Endothelial cell of umbilical vein (primary cell): ENCODE results near the gene RHOF. TPM values are rescaled to one million over a fixed set of nuclear protein-coding genes. Genes with fewer than 3 reads are reported as not detected.
A peak's percentile ranks its signal among the peaks of the same experiment; 100 is the strongest.

Experiments
- BruUV-seq: library from RNA; stranded (reverse); fragments of 400-500 nt; replicated peaks from 2 replicates; lab custom pipeline; 2021; lab: Mats Ljungman, UMichigan
- CTCF ChIA-PET: fragments of 300-600, 350-600 bp; sonication (Branson Sonifier 250); formaldehyde crosslinking; loops from one replicate; lab custom pipeline; 2021; ENCODE audit warnings: antibody characterized with exemption, inconsistent platforms; lab: Charles Lee
- POLR2A ChIA-PET: fragments of 300-600, 350-600 bp; sonication (Branson Sonifier 250); formaldehyde crosslinking; loops from one replicate; lab custom pipeline; 2021; ENCODE audit warnings: antibody characterized with exemption, inconsistent platforms; lab: Charles Lee
- DNase-seq: peaks from one replicate; pipeline ENCODE4 v3.0.0-alpha.2; 2011; ENCODE audit warnings: low read depth, low spot score
- FAIRE-seq: peaks from 2 replicates; lab custom pipeline; 2011; peaks lifted over from hg19 to GRCh38; lab: Jason Lieb, UNC
- H2AFZ ChIP-seq: 2 replicates; pipeline ENCODE4 v1.6.0; 2012; ENCODE audit warnings: low read depth, low read length, control low read depth, inconsistent platforms
- H3K27ac ChIP-seq: 2 replicates; pipeline ENCODE4 v1.5.1; 2011; ENCODE audit warnings: low read depth, mild to moderate bottlenecking, control low read depth, low read length, moderate library complexity; ENCODE audit not compliant: insufficient read depth
- H3K27me3 ChIP-seq, 2 experiments: 2 replicates each; pipeline versions ENCODE4 v1.6.0 to v1.6.1; 2011; ENCODE audit warnings: low read length in 2 of 2, mixed read lengths in 1 of 2; ENCODE audit not compliant: control insufficient read depth in 2 of 2, insufficient read depth in 2 of 2
- H3K36me3 ChIP-seq, 2 experiments: 2 replicates in 1 of 2; 3 replicates in 1 of 2; pipeline ENCODE4 v1.5.1; 2011; ENCODE audit warnings: low read length in 2 of 2, mild to moderate bottlenecking in 1 of 2, moderate library complexity in 1 of 2; ENCODE audit not compliant: control insufficient read depth in 2 of 2, insufficient read depth in 2 of 2; ENCODE audit errors: extremely low read depth in 1 of 2
- H3K4me1 ChIP-seq: 3 replicates; pipeline ENCODE4 v1.5.1; 2011; ENCODE audit warnings: mild to moderate bottlenecking, low read length; ENCODE audit not compliant: control insufficient read depth, insufficient read depth; ENCODE audit errors: extremely low read depth
- H3K4me2 ChIP-seq: 2 replicates; pipeline ENCODE4 v1.6.1; 2011; ENCODE audit warnings: low read length, control low read depth, mixed read lengths; ENCODE audit not compliant: insufficient read depth
- H3K4me3 ChIP-seq, 3 experiments: fragments of 200-600 bp in 1 of 3; sonication (generic), shearing (Covaris generic) in 1 of 3; replicated peaks in 1 of 3; 2 replicates each; pipeline ENCODE4 v1.5.1; 2011 to 2016; ENCODE audit warnings: control low read depth in 3 of 3, low read length in 3 of 3, mild to moderate bottlenecking in 2 of 3, inconsistent platforms in 1 of 3, low read depth in 1 of 3, moderate library complexity in 1 of 3; ENCODE audit not compliant: insufficient read depth in 1 of 3
- H3K79me2 ChIP-seq: 2 replicates; pipeline ENCODE4 v1.6.0; 2012; ENCODE audit warnings: low read length, inconsistent platforms; ENCODE audit not compliant: control insufficient read depth, insufficient read depth
- H3K9ac ChIP-seq: replicated peaks from 2 replicates; pipeline ENCODE3; 2011; ENCODE audit warnings: low read length, control low read depth; ENCODE audit not compliant: insufficient read depth; ENCODE audit errors: extremely low read depth
- H3K9me1 ChIP-seq: replicated peaks from 3 replicates; pipeline ENCODE4 v1.6.0; 2011; ENCODE audit warnings: mild to moderate bottlenecking, low read length; ENCODE audit not compliant: control insufficient read depth, insufficient read depth; ENCODE audit errors: extremely low read depth
- H3K9me3 ChIP-seq: replicated peaks from 2 replicates; pipeline ENCODE4 v1.5.1; 2012; ENCODE audit warnings: low read length, inconsistent platforms; ENCODE audit not compliant: control insufficient read depth, insufficient read depth
- H4K20me1 ChIP-seq: replicated peaks from 2 replicates; pipeline ENCODE3; 2011; ENCODE audit warnings: mild to moderate bottlenecking, low read length; ENCODE audit not compliant: control insufficient read depth, insufficient read depth; ENCODE audit errors: extremely low read depth
- EZH2 ChIP-seq: IDR thresholded peaks from 2 replicates; pipeline ENCODE4 v1.6.1; 2012; ENCODE audit warnings: borderline replicate concordance, low read depth, mild to moderate bottlenecking, moderate library complexity, low read length, inconsistent platforms; ENCODE audit not compliant: severe bottlenecking
- FOS ChIP-seq: IDR thresholded peaks from 2 replicates; pipeline ENCODE4 v1.6.1; 2011; ENCODE audit warnings: mild to moderate bottlenecking, low read length, moderate library complexity, borderline replicate concordance; ENCODE audit not compliant: insufficient read depth
- MYC ChIP-seq: IDR thresholded peaks from one replicate; pipeline ENCODE4 v1.6.1; 2011; ENCODE audit warnings: mild to moderate bottlenecking, low read depth, low read length
- POLR2A ChIP-seq: IDR thresholded peaks from 2 replicates; pipeline ENCODE4 v1.6.1; 2012; ENCODE audit warnings: low read depth, mild to moderate bottlenecking, control low read depth, low read length
- POLR2AphosphoS5 ChIP-seq: IDR thresholded peaks from 2 replicates; pipeline ENCODE4 v1.6.1; 2012; ENCODE audit warnings: low read depth, mild to moderate bottlenecking, control low read depth, low read length, moderate library complexity; ENCODE audit not compliant: insufficient read depth
- dilution Hi-C: fragments of 300-500 bp; cut with MboI; formaldehyde crosslinking; loops from one replicate; pipeline ENCODE4 v1.15.0; 2019; ENCODE audit warnings: low sequenced_read_pairs; ENCODE audit not compliant: extremely low pct_ligation_motif_present
- intact Hi-C: fragments of 100-400 bp; cut with micrococcal nuclease; formaldehyde crosslinking; loops from one replicate; pipeline ENCODE4 v1.10.0; 2022
- polyA plus RNA-seq, 4 experiments: library from polyadenylated mRNA; depleted of rRNA in 3 of 4; stranded (reverse) in 3 of 4; unstranded in 1 of 4; fragments of >200 nt; gene quantifications; 2 replicates each; pipeline versions ENCODE4 v1.2.1 to v1.2.3, GENCODE V29; 2011 to 2012; ENCODE audit warnings: missing spikeins in 1 of 4
- total RNA-seq: library from RNA; stranded (reverse); gene quantifications from 2 replicates; pipeline ENCODE4 v1.2.3, GENCODE V29; 2021
- TF ChIP-seq, protein P1 (sequence below), 2 donors: IDR thresholded peaks; 1 replicate in 1 of 2; 2 replicates in 1 of 2; pipeline ENCODE4 v1.5.1; 2011; ENCODE audit warnings: low read length in 2 of 2, mild to moderate bottlenecking in 2 of 2, moderate library complexity in 2 of 2, control low read depth in 1 of 2, inconsistent platforms in 1 of 2, low read depth in 1 of 2; ENCODE audit not compliant: insufficient read depth in 1 of 2; ENCODE audit errors: extremely low read depth in 1 of 2
- TF ChIP-seq, protein P2 (sequence below): IDR thresholded peaks from 2 replicates; pipeline ENCODE4 v1.6.1; 2011; ENCODE audit not compliant: insufficient read depth, insufficient read length

The RHOF gene
- total and polyA plus RNA-seq, 2 donors (not counting 3 experiments of a cell fraction or from before 2014, with no cell fraction given): 9.3 to 22.3 TPM

DNA sequence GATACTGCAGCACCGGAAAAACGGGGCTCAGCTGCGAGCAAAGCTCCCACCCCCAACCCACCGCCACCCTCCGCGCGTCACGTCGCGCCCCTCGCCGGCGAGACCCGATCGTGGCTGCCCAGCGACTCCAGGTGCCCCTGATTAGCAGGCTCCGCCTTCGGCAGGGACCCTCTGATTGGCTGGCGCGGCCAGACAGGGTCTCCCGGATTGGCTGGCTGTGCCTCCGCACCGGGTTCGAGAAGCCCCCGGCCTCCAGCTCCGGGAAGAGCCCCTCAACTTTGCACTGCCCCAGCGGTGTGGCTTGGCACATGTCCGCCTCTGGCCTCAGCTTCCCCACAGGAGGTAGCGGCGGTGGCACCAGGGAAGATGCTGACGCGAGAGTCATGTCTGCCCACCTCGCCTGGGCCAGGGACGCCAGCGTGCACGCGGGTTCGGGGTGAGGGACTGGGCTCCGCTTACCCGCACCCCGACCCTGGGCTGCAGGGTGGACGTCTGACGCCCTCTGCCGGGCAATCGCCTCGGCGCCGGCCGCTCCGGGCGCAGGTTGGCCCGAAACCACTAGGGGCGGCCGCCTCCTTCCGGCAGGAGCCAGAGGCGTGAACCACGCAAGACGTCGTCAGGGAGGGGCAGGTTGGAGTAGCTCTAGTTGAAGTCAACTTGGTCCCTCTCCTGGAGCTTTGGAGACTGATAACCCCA is 498 bp upstream of the RHOF start:
- Histone ChIP-seq H3K4me3 (peak overlapping the region; percentile 22 to 43 (median 43)), H3K9me3 (no peaks in the 10 kb centered on the region), H4K20me1 (no peaks in the 10 kb centered on the region), H2AFZ (peak overlapping the region; percentile 70), H3K4me2 (peak overlapping the region; percentile 49), H3K36me3 (peaks cover 2 to 16% of the 10 kb centered on the region in 2 experiments), H3K9ac (peak overlapping the region; percentile 38), H3K4me1 (peaks cover 45% of the 10 kb centered on the region), H3K27ac (peak overlapping the region; percentile 1), H3K27me3 (no peaks in the 10 kb centered on the region), H3K9me1 (no peaks in the 10 kb centered on the region), H3K79me2 (peaks cover 20% of the 10 kb centered on the region)
- BruUV-seq: no TSS peak
- intact Hi-C loops (loop anchor here (1.0 to 5.0 kb wide), 5 partner anchors 18 to 212 kb away; partner anchors contain the start of gene KDM2B), dilution Hi-C loops (no loop called here)
- ChIA-PET POLR2A (interaction anchor here (0.9 to 5.7 kb wide), 3 partner anchors 9 to 17 kb away, joined by 4 to 37 read pairs (median 8); no protein-coding TSS in a partner anchor), CTCF (interaction anchor here (0.6 to 12.7 kb wide), 43 partner anchors 13 to 242 kb away, joined by 3 to 774 read pairs (median 8); partner anchors contain the start of genes CFAP251, PSMD9, SETD1B and TMEM120B)
- FAIRE-seq: peak; percentile 91
- DNase-seq: peak; percentile 94
- TF ChIP-seq, protein P1, sequence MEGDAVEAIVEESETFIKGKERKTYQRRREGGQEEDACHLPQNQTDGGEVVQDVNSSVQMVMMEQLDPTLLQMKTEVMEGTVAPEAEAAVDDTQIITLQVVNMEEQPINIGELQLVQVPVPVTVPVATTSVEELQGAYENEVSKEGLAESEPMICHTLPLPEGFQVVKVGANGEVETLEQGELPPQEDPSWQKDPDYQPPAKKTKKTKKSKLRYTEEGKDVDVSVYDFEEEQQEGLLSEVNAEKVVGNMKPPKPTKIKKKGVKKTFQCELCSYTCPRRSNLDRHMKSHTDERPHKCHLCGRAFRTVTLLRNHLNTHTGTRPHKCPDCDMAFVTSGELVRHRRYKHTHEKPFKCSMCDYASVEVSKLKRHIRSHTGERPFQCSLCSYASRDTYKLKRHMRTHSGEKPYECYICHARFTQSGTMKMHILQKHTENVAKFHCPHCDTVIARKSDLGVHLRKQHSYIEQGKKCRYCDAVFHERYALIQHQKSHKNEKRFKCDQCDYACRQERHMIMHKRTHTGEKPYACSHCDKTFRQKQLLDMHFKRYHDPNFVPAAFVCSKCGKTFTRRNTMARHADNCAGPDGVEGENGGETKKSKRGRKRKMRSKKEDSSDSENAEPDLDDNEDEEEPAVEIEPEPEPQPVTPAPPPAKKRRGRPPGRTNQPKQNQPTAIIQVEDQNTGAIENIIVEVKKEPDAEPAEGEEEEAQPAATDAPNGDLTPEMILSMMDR (IDR thresholded peaks at IDR 0.05; ENCODE audit: extremely low read depth in 1 of 2, insufficient read depth in 1 of 2, low read depth in 1 of 2, low read length in 2 of 2): peak; percentile 100
- no peak for TF ChIP-seq FOS
- TF ChIP-seq EZH2: no peak
- TF ChIP-seq MYC: no peak
- TF ChIP-seq POLR2A: peak; percentile 80
- TF ChIP-seq, protein P2, sequence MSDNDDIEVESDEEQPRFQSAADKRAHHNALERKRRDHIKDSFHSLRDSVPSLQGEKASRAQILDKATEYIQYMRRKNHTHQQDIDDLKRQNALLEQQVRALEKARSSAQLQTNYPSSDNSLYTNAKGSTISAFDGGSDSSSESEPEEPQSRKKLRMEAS: peak; percentile 36
- peak; percentile 82 for TF ChIP-seq POLR2AphosphoS5
